GM21529 (cell line): ENCODE measurements around the gene ULBP2.

Experiments used
- ATAC-seq: cut with Tn5 transposase; IDR thresholded peaks from one replicate; pipeline ENCODE4 v1.9.1; 2021; ENCODE audit not compliant: unreplicated experiment

The ULBP2 gene

GRCh38 chr6:149995235-149995750, 53.5 kb downstream of the ULBP2 start:
- ATAC-seq: no peak

- ATAC-seq: no peak
Observed at GRCh38 chr6:149995971-149996370, 54.2 kb downstream of the ULBP2 start.
